GM12878 (cell line): Measurements from ENCODE around the gene GAS2L1. TPM values are rescaled to one million over a fixed set of nuclear protein-coding genes. Genes with fewer than 3 reads are reported as not detected.

ENCODE experiments used
- ATAC-seq: fragments of 200-7000 bp; cut with Tn5 transposase; 3 replicates; pipeline ENCODE4 v1.9.1; 2020; ENCODE audit warnings: mild to moderate bottlenecking, moderate library complexity
- BruUV-seq: library from RNA; stranded (reverse); fragments of 400-500 nt; replicated peaks from 2 replicates; lab custom pipeline; 2021; lab: Mats Ljungman, UMichigan
- CTCF ChIA-PET: fragments of 300-600 bp; sonication (Branson Sonifier 250); formaldehyde crosslinking; extraction: SDS; loops from one replicate; lab custom pipeline; 2021; ENCODE audit warnings: inconsistent platforms; lab: Yijun Ruan, JAX
- POLR2A ChIA-PET: fragments of 350-600 bp; formaldehyde crosslinking; extraction: SDS; loops from one replicate; lab custom pipeline; 2021; ENCODE audit warnings: inconsistent platforms; lab: Charles Lee
- RAD21 ChIA-PET: fragments of 300-600 bp; sonication (Branson Sonifier 250); formaldehyde crosslinking; loops from one replicate; lab custom pipeline; 2023; ENCODE audit warnings: antibody characterized with exemption; ENCODE audit not compliant: unreplicated experiment; lab: Charles Lee
- SMC1A ChIA-PET: fragments of 300-600 bp; sonication (Branson Sonifier 250); formaldehyde crosslinking; loops from one replicate; lab custom pipeline; 2023; ENCODE audit not compliant: unreplicated experiment, uncharacterized antibody; lab: Charles Lee
- DNase-seq: peaks from one replicate; pipeline ENCODE4 v3.0.0-alpha.2; 2011; ENCODE audit warnings: low read depth, low spot score
- FAIRE-seq: peaks from 3 replicates; lab custom pipeline; 2011; peaks lifted over from hg19 to GRCh38; lab: Jason Lieb, UNC
- H2AFZ ChIP-seq: 2 replicates; pipeline ENCODE4 v1.6.0; 2011; ENCODE audit warnings: low read depth, low read length, control low read depth; ENCODE audit not compliant: control insufficient read depth
- H3K27ac ChIP-seq: 2 replicates; pipeline ENCODE4 v1.5.1; 2011; ENCODE audit warnings: control low read depth; ENCODE audit not compliant: control insufficient read depth, insufficient read depth
- H3K27me3 ChIP-seq, 2 experiments: replicated peaks in 1 of 2; 2 replicates each; pipeline versions ENCODE4 v1.6.0 to v1.6.1; 2011; ENCODE audit warnings: low read length in 1 of 2; ENCODE audit not compliant: control insufficient read depth in 2 of 2, insufficient read depth in 2 of 2
- H3K36me3 ChIP-seq, 2 experiments: 2 replicates each; pipeline ENCODE4 v1.5.1; 2011; ENCODE audit warnings: low read length in 1 of 2; ENCODE audit not compliant: control insufficient read depth in 2 of 2, insufficient read depth in 2 of 2
- H3K4me1 ChIP-seq: 2 replicates; pipeline ENCODE4 v1.6.1; 2011; ENCODE audit warnings: mild to moderate bottlenecking, low read length, moderate library complexity, mixed read lengths; ENCODE audit not compliant: control insufficient read depth, insufficient read depth
- H3K4me2 ChIP-seq: 2 replicates; pipeline ENCODE4 v1.6.0; 2011; ENCODE audit warnings: control low read depth; ENCODE audit not compliant: control insufficient read depth, insufficient read depth
- H3K4me3 ChIP-seq: fragments of 200-600 bp; sonication (generic); 2 replicates; pipeline ENCODE4 v1.5.1; 2016
- H3K79me2 ChIP-seq: 2 replicates; pipeline ENCODE4 v1.6.0; 2011; ENCODE audit warnings: low read length; ENCODE audit not compliant: control insufficient read depth, insufficient read depth
- H3K9ac ChIP-seq: 2 replicates; pipeline ENCODE4 v1.8.0; 2011; ENCODE audit warnings: low read length, control low read depth, mixed read lengths; ENCODE audit not compliant: control insufficient read depth, insufficient read depth
- H3K9me3 ChIP-seq: replicated peaks from 3 replicates; pipeline ENCODE4 v1.5.1; 2011; ENCODE audit warnings: mild to moderate bottlenecking, low read length; ENCODE audit not compliant: control insufficient read depth, insufficient read depth
- H4K20me1 ChIP-seq: 2 replicates; pipeline ENCODE4 v1.6.0; 2011; ENCODE audit not compliant: control insufficient read depth, insufficient read depth
- ESRRA ChIP-seq: IDR thresholded peaks from 2 replicates; pipeline ENCODE4 v1.6.1; 2012; ENCODE audit warnings: mild to moderate bottlenecking, low read length, improper control_type of control experiment
- IKZF1 ChIP-seq: fragments of 450-650 bp; conservative IDR thresholded peaks from 2 replicates; pipeline ENCODE4 v1.6.1; 2017; ENCODE audit warnings: antibody characterized with exemption, mild to moderate bottlenecking
- KDM1A ChIP-seq: fragments of 200-600 bp; sonication (generic); IDR thresholded peaks from 2 replicates; pipeline ENCODE4 v1.6.1; 2016; ENCODE audit warnings: borderline replicate concordance
- KLF5 ChIP-seq: fragments of 450-650 bp; IDR thresholded peaks from 2 replicates; pipeline ENCODE4 v1.6.1; 2014; ENCODE audit warnings: mild to moderate bottlenecking; ENCODE audit not compliant: partially characterized antibody
- MAX ChIP-seq: IDR thresholded peaks from 2 replicates; pipeline ENCODE4 v1.6.1; 2012; ENCODE audit warnings: low read depth, low read length, improper control_type of control experiment
- SUZ12 ChIP-seq: fragments of 200-600 bp; sonication (generic); IDR thresholded peaks from one replicate; pipeline ENCODE4 v1.6.1; 2018; ENCODE audit warnings: antibody characterized with exemption, mild to moderate bottlenecking; ENCODE audit not compliant: unreplicated experiment
- WGBS: methylation state at CpG from one replicate; pipeline ENCODE4 v1.1.6; 2016; ENCODE audit warnings: low lambda C conversion rate; ENCODE audit not compliant: insufficient replicate concordance, insufficient coverage; ENCODE audit errors: missing lambda C conversion rate; 5-methylcytosine and 5-hydroxymethylcytosine counted together
- in situ Hi-C: fragments of 300-500 bp; cut with MboI; formaldehyde crosslinking; loops from 9 replicates; pipeline ENCODE4 v1.14.3; 2018; ENCODE audit warnings: mixed read lengths
- intact Hi-C: fragments of 100-400 bp; cut with micrococcal nuclease; formaldehyde crosslinking; loops from one replicate; pipeline ENCODE4 v1.14.2; 2022; ENCODE audit not compliant: unreplicated experiment
- polyA plus RNA-seq, 11 experiments: library from polyadenylated mRNA; depleted of rRNA in 4 of 11; unstranded in 6 of 11; stranded (reverse) in 5 of 11; fragments of >200 nt; fragmentation: Nextera tagmentation in 4 of 11; fragmentation: Illumina TruSeq in 1 of 11; extraction: Ambion mirVana in 4 of 11; extraction: Trizol in 1 of 11; gene quantifications; 1 replicate in 1 of 11; 2 replicates in 10 of 11; pipeline versions ENCODE4 v1.2.1 to v1.2.3, GENCODE V29; 2011 to 2016; ENCODE audit warnings: inconsistent platforms in 2 of 11, missing spikeins in 2 of 11, low read depth in 1 of 11
- total RNA-seq, 4 experiments: library from RNA; depleted of rRNA in 3 of 4; stranded (reverse); fragments of >200 nt in 3 of 4; fragmentation: Illumina TruSeq in 1 of 4; extraction: Trizol in 1 of 4; gene quantifications; 2 replicates each; pipeline versions ENCODE4 v1.2.1 to v1.2.3, GENCODE V29; 2013 to 2021

The GAS2L1 gene
- total and polyA plus RNA-seq, 10 of the 15 experiments (the other 5 are each of a cell fraction or from before 2014, with no cell fraction given), result 0.03 to 0.13 TPM; not detected in 8

- 89% methylated on average over 13 of the region's 13 CpGs for WGBS
- Histone ChIP-seq H3K9me3 (no peaks in the 10 kb centered on the region), H3K27me3 (no peaks in the 10 kb centered on the region), H3K4me1 (no peaks in the 10 kb centered on the region), H3K36me3 (peaks cover under 1 to 5% of the 10 kb centered on the region in 2 experiments; a peak in 3 of 4 replicates), H3K4me3 (no peak overlapping the region), H4K20me1 (no peaks in the 10 kb centered on the region), H3K79me2 (no peaks in the 10 kb centered on the region), H2AFZ (no peak overlapping the region), H3K9ac (no peak overlapping the region), H3K4me2 (no peak overlapping the region), H3K27ac (no peak overlapping the region)
- intact Hi-C loops (no loop called here), in situ Hi-C loops (no loop called here)
- FAIRE-seq, result no peak
- no peak for DNase-seq
- ChIA-PET RAD21 (no interaction called here), POLR2A (interaction anchor here (0.6 kb wide), 2 partner anchors 66 to 252 kb away, joined by 7 to 8 read pairs; no protein-coding TSS in a partner anchor), CTCF (interaction anchor here (2.7 kb wide), 1 partner anchor 15 kb away, joined by 7 read pairs; no protein-coding TSS in a partner anchor), SMC1A (no interaction called here)
- ATAC-seq, result peak; percentile 6
- no TSS peak for BruUV-seq
- TF ChIP-seq MAX (no peak), ESRRA (no peak), KDM1A (no peak), IKZF1 (no peak), KLF5 (no peak), SUZ12 (no peak)
Observed at GRCh38 chr22:29260031-29260560, 46.4 kb upstream of the GAS2L1 start.
